ENCODE data around the gene RAPGEF5. TPM values are rescaled to one million over a fixed set of nuclear protein-coding genes. Genes with fewer than 3 reads are reported as not detected.

The RAPGEF5 gene
- total and polyA plus RNA-seq, 10 of the 15 experiments (the other 5 are each of a cell fraction or from before 2014, with no cell fraction given), result 0.38 to 4.0 (median 1.6) TPM; not detected in 1

DNA sequence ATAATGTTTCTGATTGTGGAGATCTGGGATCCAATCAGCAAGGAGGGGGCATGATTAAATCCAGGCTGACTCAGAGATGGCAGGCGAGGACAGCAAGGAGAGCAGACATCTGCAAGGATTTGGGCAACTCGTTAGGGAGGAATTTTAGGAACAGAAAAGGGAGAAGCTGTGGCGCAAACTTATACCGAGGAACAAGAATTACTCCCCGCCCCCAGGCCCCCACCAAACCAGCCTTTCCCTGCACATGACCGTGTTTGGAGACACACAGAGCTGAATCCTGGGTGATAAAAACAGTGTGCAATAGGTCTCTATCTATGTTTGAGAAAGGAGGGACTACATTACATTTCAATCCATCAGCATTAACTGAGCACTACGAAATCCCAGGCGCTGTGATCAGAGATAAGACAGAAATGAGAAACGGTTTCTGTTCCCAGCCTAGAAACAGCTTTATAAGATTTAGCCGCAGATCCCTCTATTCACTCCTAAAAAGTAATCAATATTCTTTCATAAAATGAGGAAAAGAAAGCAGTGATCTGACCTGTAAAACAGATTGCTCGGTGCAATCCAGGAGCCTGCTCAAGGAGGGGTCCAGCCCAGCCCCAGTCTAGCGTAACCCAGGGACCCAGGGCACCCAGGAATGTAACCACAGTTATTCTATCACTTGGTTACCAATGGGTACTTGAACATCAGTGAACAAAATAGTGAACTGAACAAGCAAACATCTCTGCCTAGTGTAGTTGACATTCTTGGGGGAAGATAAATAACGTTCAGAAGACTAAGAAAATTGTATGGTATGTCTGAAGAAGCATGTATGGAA, 37.2 kb upstream of the RAPGEF5 start:
- ChIA-PET RAD21 (ENCODE audit: unreplicated experiment) (no interaction called here), CTCF (interaction anchor here (1.4 kb wide), 1 partner anchor 284 kb away, joined by 4 read pairs; no protein-coding TSS in a partner anchor), SMC1A (ENCODE audit: uncharacterized antibody, unreplicated experiment) (interaction anchor here (1.2 kb wide), 1 partner anchor 21 kb away, joined by 3 read pairs; no protein-coding TSS in a partner anchor), POLR2A (no interaction called here)
- intact Hi-C loops (cut with micrococcal nuclease; ENCODE audit: unreplicated experiment) (no loop called here), in situ Hi-C loops (cut with MboI) (no loop called here)
- Histone ChIP-seq H3K27me3 (replicated peaks in 1 of 2; ENCODE audit: control insufficient read depth in 2 of 2, insufficient read depth in 2 of 2, low read length in 1 of 2) (no peaks in the 10 kb centered on the region), H2AFZ (ENCODE audit: control insufficient read depth, low read depth, low read length) (no peak overlapping the region), H3K79me2 (ENCODE audit: control insufficient read depth, insufficient read depth, low read length) (no peaks in the 10 kb centered on the region), H3K9ac (ENCODE audit: control insufficient read depth, insufficient read depth, low read length) (no peak overlapping the region), H3K27ac (ENCODE audit: control insufficient read depth, insufficient read depth) (no peak overlapping the region), H3K9me3 (replicated peaks; ENCODE audit: control insufficient read depth, insufficient read depth, low read length) (no peaks in the 10 kb centered on the region), H3K4me2 (ENCODE audit: control insufficient read depth, insufficient read depth) (no peak overlapping the region), H3K36me3 (ENCODE audit: control insufficient read depth in 2 of 2, insufficient read depth in 2 of 2, low read length in 1 of 2) (no peaks in the 10 kb centered on the region), H4K20me1 (ENCODE audit: control insufficient read depth, insufficient read depth) (no peaks in the 10 kb centered on the region), H3K4me3 (no peak overlapping the region), H3K4me1 (ENCODE audit: control insufficient read depth, insufficient read depth, low read length) (no peaks in the 10 kb centered on the region)
- FAIRE-seq, result no peak
- BruUV-seq (replicated peaks), result no TSS peak
- ATAC-seq, result no peak
- no peak for DNase-seq (ENCODE audit: low read depth, low spot score)
- TF ChIP-seq POU2F2 (IDR thresholded peaks at IDR 0.05; ENCODE audit: borderline replicate concordance, low read depth, low read length), result no peak
- no peak for TF ChIP-seq ATF2 (IDR thresholded peaks at IDR 0.05; ENCODE audit: low read length)
- no peak for TF ChIP-seq PAX5 (IDR thresholded peaks at IDR 0.05; ENCODE audit: borderline replicate concordance, low read depth, low read length)
- no peak for TF ChIP-seq EGR1 (IDR thresholded peaks at IDR 0.05; ENCODE audit: borderline replicate concordance in 1 of 2, low read depth in 2 of 2, low read length in 2 of 2)
- no peak for TF ChIP-seq HDGF (IDR thresholded peaks at IDR 0.05)
- TF ChIP-seq EED (IDR thresholded peaks at IDR 0.05; ENCODE audit: low read depth), result no peak
- WGBS (ENCODE audit: insufficient coverage, insufficient replicate concordance, low lambda C conversion rate, missing lambda C conversion rate), result 35% methylated on average over 13 of the region's 13 CpGs

All from GM12878 (cell line).